NOMO-1 treated with dmso at 0.1 percent for 144 hours (cell line): ENCODE results near the gene TBXT.

ENCODE experiments used
- DNase-seq: peaks from one replicate; lab custom pipeline; 2025; ENCODE audit not compliant: unreplicated experiment; lab: John Stamatoyannopoulos, UW

Gene TBXT

GRCh38 chr6:166119116-166119911 lies 48.3 kb downstream of the TBXT start:
- DNase-seq: no peak

GRCh38 chr6:166115609-166116008 lies 52.0 kb downstream of the TBXT start:
- no peak for DNase-seq

- no peak for DNase-seq
Measured at GRCh38 chr6:166112580-166112979, 55.1 kb downstream of the TBXT start.

- DNase-seq: no peak
Measured at GRCh38 chr6:166109608-166110007, 58.0 kb downstream of the TBXT start.
